Calu3 (cell line): ENCODE data around the gene ZC3H8. TPM values are rescaled to one million over a fixed set of nuclear protein-coding genes. Genes with fewer than 3 reads are reported as not detected.

Experiments
- BruUV-seq: library from RNA; stranded (reverse); fragments of 400-500 nt; replicated peaks from 2 replicates; lab custom pipeline; 2021; lab: Mats Ljungman, UMichigan
- CTCF ChIA-PET: fragments of 300-600 bp; sonication (Branson Sonifier 250); formaldehyde crosslinking; loops from one replicate; lab custom pipeline; 2022; ENCODE audit warnings: antibody characterized with exemption; lab: Charles Lee
- DNase-seq: peaks from one replicate; pipeline ENCODE4 v3.0.0; 2022
- H3K27ac Mint-ChIP-seq: one replicate; pipeline ENCODE4 v1.8.0; 2022; ENCODE audit warnings: mixed read lengths; ENCODE audit not compliant: unreplicated experiment
- H3K27me3 Mint-ChIP-seq: one replicate; pipeline ENCODE4 v1.8.0; 2022; ENCODE audit warnings: mixed read lengths; ENCODE audit not compliant: unreplicated experiment
- H3K36me3 Mint-ChIP-seq: one replicate; pipeline ENCODE4 v1.8.0; 2022; ENCODE audit warnings: mild to moderate bottlenecking, moderate library complexity, mixed read lengths; ENCODE audit not compliant: insufficient read depth, unreplicated experiment
- H3K4me1 Mint-ChIP-seq: one replicate; pipeline ENCODE4 v1.8.0; 2022; ENCODE audit warnings: mild to moderate bottlenecking, low read depth, mixed read lengths; ENCODE audit not compliant: unreplicated experiment
- H3K4me3 Mint-ChIP-seq: one replicate; pipeline ENCODE4 v1.8.0; 2022; ENCODE audit warnings: mild to moderate bottlenecking, low read depth, moderate library complexity, mixed read lengths; ENCODE audit not compliant: unreplicated experiment
- H3K9me3 Mint-ChIP-seq: one replicate; pipeline ENCODE4 v1.8.0; 2022; ENCODE audit warnings: low read depth, mixed read lengths; ENCODE audit not compliant: unreplicated experiment
- CTCF ChIP-seq: fragments of 200-600 bp; IDR thresholded peaks from one replicate; pipeline ENCODE4 v1.8.0; 2022; ENCODE audit warnings: antibody characterized with exemption; ENCODE audit not compliant: unreplicated experiment
- intact Hi-C: fragments of 100-400 bp; cut with micrococcal nuclease; formaldehyde crosslinking; loops from one replicate; pipeline ENCODE4 v1.10.0; 2022; ENCODE audit not compliant: unreplicated experiment
- total RNA-seq: library from RNA; stranded (reverse); gene quantifications from 2 replicates; pipeline ENCODE4 v1.2.3, GENCODE V29; 2022

The ZC3H8 gene
- total RNA-seq, 1 experiment from 2014 or later, result 14.1 TPM

- no peak overlapping the region for H3K27ac Mint-ChIP-seq
- no peak for DNase-seq
- no peaks in the 10 kb centered on the region for H3K36me3 Mint-ChIP-seq
- no peaks in the 10 kb centered on the region for H3K4me1 Mint-ChIP-seq
- CTCF ChIA-PET, result no interaction called here
- intact Hi-C loops, result no loop called here
- no peaks in the 10 kb centered on the region for H3K27me3 Mint-ChIP-seq
- no peak for TF ChIP-seq CTCF
- H3K9me3 Mint-ChIP-seq, result no peaks in the 10 kb centered on the region
- BruUV-seq, result no TSS peak
- H3K4me3 Mint-ChIP-seq, result no peak overlapping the region
These were observed 15.0 kb downstream of the ZC3H8 start for GRCh38 chr2:112239862-112240261.

GRCh38 chr2:112230371-112230770 lies 24.5 kb downstream of the ZC3H8 start:
- intact Hi-C loops, result no loop called here
- TF ChIP-seq CTCF, result no peak
- CTCF ChIA-PET, result no interaction called here
- H3K27ac Mint-ChIP-seq, result no peak overlapping the region
- no peaks in the 10 kb centered on the region for H3K27me3 Mint-ChIP-seq
- BruUV-seq, result no TSS peak
- no peak overlapping the region for H3K4me3 Mint-ChIP-seq
- H3K4me1 Mint-ChIP-seq, result no peaks in the 10 kb centered on the region
- no peaks in the 10 kb centered on the region for H3K36me3 Mint-ChIP-seq
- no peak for DNase-seq
- no peaks in the 10 kb centered on the region for H3K9me3 Mint-ChIP-seq

GRCh38 chr2:112229348-112229747 lies 25.5 kb downstream of the ZC3H8 start:
- CTCF ChIA-PET, result no interaction called here
- Mint-ChIP-seq H3K27ac (no peak overlapping the region), H3K9me3 (no peaks in the 10 kb centered on the region), H3K4me3 (no peak overlapping the region), H3K4me1 (no peaks in the 10 kb centered on the region), H3K27me3 (no peaks in the 10 kb centered on the region), H3K36me3 (no peaks in the 10 kb centered on the region)
- DNase-seq, result no peak
- no TSS peak for BruUV-seq
- no peak for TF ChIP-seq CTCF
- intact Hi-C loops, result no loop called here

GRCh38 chr2:112220831-112221230 lies 34.0 kb downstream of the ZC3H8 start:
- intact Hi-C loops, result no loop called here
- no peak for TF ChIP-seq CTCF
- DNase-seq, result no peak
- H3K4me3 Mint-ChIP-seq, result no peak overlapping the region
- peaks cover 8% of the 10 kb centered on the region for H3K9me3 Mint-ChIP-seq
- no TSS peak for BruUV-seq
- no peaks in the 10 kb centered on the region for H3K27me3 Mint-ChIP-seq
- CTCF ChIA-PET, result no interaction called here
- peaks cover 4% of the 10 kb centered on the region for H3K36me3 Mint-ChIP-seq
- no peaks in the 10 kb centered on the region for H3K4me1 Mint-ChIP-seq
- no peak overlapping the region for H3K27ac Mint-ChIP-seq

- intact Hi-C loops, result no loop called here
These were observed 34.7 kb downstream of the ZC3H8 start for GRCh38 chr2:112220186-112220585.

More at GRCh38 chr2:112220186-112220585, 34.7 kb downstream of the ZC3H8 start:
- Mint-ChIP-seq H3K4me3 (no peak overlapping the region), H3K4me1 (no peaks in the 10 kb centered on the region), H3K36me3 (peaks cover 5% of the 10 kb centered on the region), H3K27me3 (no peaks in the 10 kb centered on the region), H3K27ac (no peak overlapping the region), H3K9me3 (peaks cover 8% of the 10 kb centered on the region)
- CTCF ChIA-PET, result no interaction called here
- no TSS peak for BruUV-seq
- no peak for DNase-seq
- no peak for TF ChIP-seq CTCF
